NT2/D1 (cell line): Measurements from ENCODE around the gene DENND1B.

Experiments
- SUZ12 ChIP-seq: IDR thresholded peaks from 2 replicates; pipeline ENCODE4 v1.6.1; 2011; ENCODE audit not compliant: insufficient read length, insufficient read depth; ENCODE audit errors: extremely low read depth
- ZNF274 ChIP-seq: IDR thresholded peaks from 2 replicates; pipeline ENCODE4 v1.6.1; 2011; ENCODE audit warnings: mild to moderate bottlenecking, low read depth, low read length

DNA sequence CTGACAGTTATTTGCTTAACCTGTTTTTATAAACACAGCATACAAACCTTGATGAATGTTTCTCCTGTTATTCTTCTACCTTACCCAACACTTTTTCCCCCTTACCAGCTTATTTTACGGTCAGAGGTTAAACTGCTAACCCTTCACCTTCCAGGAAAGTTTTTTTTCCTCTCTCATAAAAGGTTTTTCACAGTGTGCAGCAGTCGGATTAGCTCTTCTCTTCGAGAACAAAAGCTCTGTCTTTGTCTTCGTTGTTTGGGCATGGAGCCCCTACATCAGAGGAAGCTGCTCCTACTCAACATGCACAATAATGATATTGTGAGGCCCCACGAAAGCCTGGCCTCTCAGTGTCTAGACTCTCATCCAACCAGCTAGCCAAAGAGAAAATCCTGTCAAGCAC lies 42.0 kb downstream of the DENND1B start:
- TF ChIP-seq ZNF274 (no peak), SUZ12 (no peak)
